IMR-90 (cell line): ENCODE measurements around the gene PRTFDC1. TPM values are rescaled to one million over a fixed set of nuclear protein-coding genes. Genes with fewer than 3 reads are reported as not detected.

ENCODE experiments used
- ATAC-seq: fragments of 200-7000 bp; cut with Tn5 transposase; 2 replicates; pipeline ENCODE4 v1.9.1; 2020; ENCODE audit warnings: low read depth, mild to moderate bottlenecking, moderate library complexity
- BruUV-seq: library from RNA; stranded (reverse); fragments of 400-500 nt; replicated peaks from 2 replicates; lab custom pipeline; 2021; lab: Mats Ljungman, UMichigan
- CTCF ChIA-PET: fragments of 300-600 bp; formaldehyde crosslinking; extraction: SDS; loops from one replicate; lab custom pipeline; 2021; ENCODE audit warnings: antibody characterized with exemption; lab: Yijun Ruan, JAX
- POLR2A ChIA-PET: fragments of 300-600 bp; sonication (Branson Sonifier 250); formaldehyde crosslinking; loops from one replicate; lab custom pipeline; 2022; ENCODE audit warnings: antibody characterized with exemption; ENCODE audit not compliant: unreplicated experiment; lab: Charles Lee
- DNase-seq: peaks from one replicate; pipeline ENCODE4 v3.0.0; 2013
- H2AFZ ChIP-seq: replicated peaks from 2 replicates; pipeline ENCODE3; 2013; ENCODE audit warnings: low read length, mild to moderate bottlenecking; ENCODE audit not compliant: poor library complexity
- H2AK5ac ChIP-seq: 2 replicates; pipeline ENCODE4 v1.6.1; 2013; ENCODE audit warnings: low read depth, low read length, inconsistent platforms
- H2AK9ac ChIP-seq: replicated peaks from 2 replicates; pipeline ENCODE3; 2013; ENCODE audit warnings: mild to moderate bottlenecking, low read depth, low read length, moderate library complexity; ENCODE audit not compliant: poor library complexity
- H2BK120ac ChIP-seq: 2 replicates; pipeline ENCODE4 v1.6.1; 2013; ENCODE audit warnings: low read depth, low read length, inconsistent platforms
- H2BK15ac ChIP-seq: 3 replicates; pipeline ENCODE4 v1.6.1; 2013; ENCODE audit warnings: low read depth, low read length, inconsistent platforms
- H2BK20ac ChIP-seq: 2 replicates; pipeline ENCODE4 v1.6.1; 2013; ENCODE audit warnings: low read depth, mild to moderate bottlenecking, inconsistent platforms, low read length, moderate library complexity
- H2BK5ac ChIP-seq: 2 replicates; pipeline ENCODE4 v1.6.1; 2013; ENCODE audit warnings: mild to moderate bottlenecking, low read depth, low read length, inconsistent platforms; ENCODE audit not compliant: poor library complexity, severe bottlenecking
- H3K14ac ChIP-seq: replicated peaks from 2 replicates; pipeline ENCODE4 v1.6.1; 2013; ENCODE audit warnings: low read depth, low read length, inconsistent platforms
- H3K18ac ChIP-seq: 2 replicates; pipeline ENCODE4 v1.6.1; 2013; ENCODE audit warnings: low read depth, low read length, control low read depth
- H3K23ac ChIP-seq: 2 replicates; pipeline ENCODE4 v1.6.1; 2013; ENCODE audit warnings: low read depth, low read length, inconsistent platforms
- H3K27ac ChIP-seq: 2 replicates; pipeline ENCODE4 v1.5.1; 2013; ENCODE audit warnings: mild to moderate bottlenecking, control low read depth, low read length; ENCODE audit not compliant: insufficient read depth
- H3K27me3 ChIP-seq: 2 replicates; pipeline ENCODE4 v1.6.1; 2013; ENCODE audit warnings: low read length; ENCODE audit not compliant: control insufficient read depth, insufficient read depth
- H3K36me3 ChIP-seq: 2 replicates; pipeline ENCODE4 v1.6.1; 2013; ENCODE audit warnings: low read length, mixed read lengths; ENCODE audit not compliant: control insufficient read depth, insufficient read depth
- H3K4ac ChIP-seq: 2 replicates; pipeline ENCODE4 v1.6.1; 2013; ENCODE audit warnings: low read depth, low read length, inconsistent platforms
- H3K4me1 ChIP-seq: 2 replicates; pipeline ENCODE4 v1.6.1; 2013; ENCODE audit warnings: low read length, mixed read lengths; ENCODE audit not compliant: control insufficient read depth, insufficient read depth
- H3K4me2 ChIP-seq: 2 replicates; pipeline ENCODE4 v1.6.1; 2013; ENCODE audit warnings: low read depth, mild to moderate bottlenecking, control low read depth, low read length, moderate library complexity
- H3K4me3 ChIP-seq: 2 replicates; pipeline ENCODE4 v1.5.1; 2013; ENCODE audit warnings: low read depth, mild to moderate bottlenecking, control low read depth, low read length, moderate library complexity; ENCODE audit not compliant: insufficient read depth
- H3K56ac ChIP-seq: 2 replicates; pipeline ENCODE4 v1.6.1; 2013; ENCODE audit warnings: low read length, inconsistent platforms; ENCODE audit not compliant: insufficient read depth; ENCODE audit errors: extremely low read depth
- H3K79me1 ChIP-seq, 2 experiments: 2 replicates each; pipeline ENCODE4 v1.6.1; 2013; ENCODE audit warnings: low read length in 2 of 2, inconsistent platforms in 1 of 2, low read depth in 1 of 2
- H3K9ac ChIP-seq: 2 replicates; pipeline ENCODE4 v1.6.1; 2013; ENCODE audit warnings: low read depth, low read length, control low read depth
- H3K9me1 ChIP-seq: 2 replicates; pipeline ENCODE4 v1.6.1; 2013; ENCODE audit warnings: low read length, inconsistent platforms; ENCODE audit not compliant: insufficient read depth
- H3K9me3 ChIP-seq: 2 replicates; pipeline ENCODE4 v1.6.1; 2013; ENCODE audit warnings: low read length; ENCODE audit not compliant: control insufficient read depth, insufficient read depth
- H4K20me1 ChIP-seq: 2 replicates; pipeline ENCODE4 v1.6.1; 2013; ENCODE audit warnings: low read length, inconsistent platforms; ENCODE audit not compliant: insufficient read depth
- H4K5ac ChIP-seq: 2 replicates; pipeline ENCODE4 v1.6.1; 2013; ENCODE audit warnings: mild to moderate bottlenecking, low read depth, low read length, control low read depth
- H4K8ac ChIP-seq, 2 experiments: 2 replicates each; pipeline ENCODE4 v1.6.1; 2013; ENCODE audit warnings: low read depth in 2 of 2, low read length in 2 of 2, control low read depth in 1 of 2, inconsistent platforms in 1 of 2
- H4K91ac ChIP-seq: 2 replicates; pipeline ENCODE4 v1.6.1; 2013; ENCODE audit warnings: low read depth, low read length, inconsistent platforms; ENCODE audit not compliant: insufficient read depth
- CEBPB ChIP-seq: IDR thresholded peaks from 2 replicates; pipeline ENCODE4 v1.6.1; 2012; ENCODE audit warnings: low read depth, low read length, improper control_type of control experiment
- MAFK ChIP-seq: IDR thresholded peaks from 2 replicates; pipeline ENCODE4 v1.6.1; 2012; ENCODE audit warnings: low read depth, low read length, improper control_type of control experiment
- MXI1 ChIP-seq: IDR thresholded peaks from 2 replicates; pipeline ENCODE4 v1.6.1; 2012; ENCODE audit warnings: low read depth, mild to moderate bottlenecking, low read length, moderate library complexity, borderline replicate concordance
- NFE2L2 ChIP-seq: fragments of 150-350 bp; IDR thresholded peaks from 2 replicates; pipeline ENCODE4 v1.6.1; 2016; ENCODE audit warnings: low read depth, mild to moderate bottlenecking, low read length
- RCOR1 ChIP-seq: IDR thresholded peaks from 2 replicates; pipeline ENCODE4 v1.6.1; 2012; ENCODE audit warnings: mild to moderate bottlenecking, low read length, improper control_type of control experiment; ENCODE audit not compliant: insufficient replicate concordance
- WGBS, 2 experiments: methylation state at CpG; one replicate each; pipeline versions ENCODE4 v1.1.5 to v1.1.7; 2013; ENCODE audit warnings: missing lambda C conversion rate in 2 of 2; ENCODE audit not compliant: insufficient read length in 1 of 2; ENCODE audit errors: extremely low coverage in 2 of 2; 5-methylcytosine and 5-hydroxymethylcytosine counted together
- dilution Hi-C: fragments of 300-500 bp; cut with HindIII; formaldehyde crosslinking; loops from one replicate; pipeline ENCODE4 v1.14.3; 2018; ENCODE audit warnings: low sequenced_read_pairs; ENCODE audit not compliant: unreplicated experiment
- in situ Hi-C: fragments of 300-500 bp; cut with MboI; formaldehyde crosslinking; loops from 3 replicates; pipeline ENCODE4 v1.14.3; 2019; ENCODE audit warnings: low sequenced_read_pairs, inconsistent platforms, mixed read lengths
- intact Hi-C: fragments of 100-400 bp; cut with micrococcal nuclease; formaldehyde crosslinking; loops from 2 replicates; pipeline ENCODE4 v1.10.0; 2022
- polyA plus RNA-seq, 3 experiments: library from polyadenylated mRNA; depleted of rRNA; stranded (reverse); fragments of >200 nt; gene quantifications; 2 replicates each; pipeline ENCODE4 v1.2.3, GENCODE V29; 2012; ENCODE audit warnings: low replicate concordance in 1 of 3
- total RNA-seq: library from RNA; depleted of rRNA; stranded (reverse); fragments of >200 nt; gene quantifications from 2 replicates; pipeline ENCODE4 v1.2.3, GENCODE V29; 2012

The PRTFDC1 gene
- total and polyA plus RNA-seq, 2 of the 4 experiments (the other 2 are of a cell fraction) = 12.3 to 17.9 TPM

DNA sequence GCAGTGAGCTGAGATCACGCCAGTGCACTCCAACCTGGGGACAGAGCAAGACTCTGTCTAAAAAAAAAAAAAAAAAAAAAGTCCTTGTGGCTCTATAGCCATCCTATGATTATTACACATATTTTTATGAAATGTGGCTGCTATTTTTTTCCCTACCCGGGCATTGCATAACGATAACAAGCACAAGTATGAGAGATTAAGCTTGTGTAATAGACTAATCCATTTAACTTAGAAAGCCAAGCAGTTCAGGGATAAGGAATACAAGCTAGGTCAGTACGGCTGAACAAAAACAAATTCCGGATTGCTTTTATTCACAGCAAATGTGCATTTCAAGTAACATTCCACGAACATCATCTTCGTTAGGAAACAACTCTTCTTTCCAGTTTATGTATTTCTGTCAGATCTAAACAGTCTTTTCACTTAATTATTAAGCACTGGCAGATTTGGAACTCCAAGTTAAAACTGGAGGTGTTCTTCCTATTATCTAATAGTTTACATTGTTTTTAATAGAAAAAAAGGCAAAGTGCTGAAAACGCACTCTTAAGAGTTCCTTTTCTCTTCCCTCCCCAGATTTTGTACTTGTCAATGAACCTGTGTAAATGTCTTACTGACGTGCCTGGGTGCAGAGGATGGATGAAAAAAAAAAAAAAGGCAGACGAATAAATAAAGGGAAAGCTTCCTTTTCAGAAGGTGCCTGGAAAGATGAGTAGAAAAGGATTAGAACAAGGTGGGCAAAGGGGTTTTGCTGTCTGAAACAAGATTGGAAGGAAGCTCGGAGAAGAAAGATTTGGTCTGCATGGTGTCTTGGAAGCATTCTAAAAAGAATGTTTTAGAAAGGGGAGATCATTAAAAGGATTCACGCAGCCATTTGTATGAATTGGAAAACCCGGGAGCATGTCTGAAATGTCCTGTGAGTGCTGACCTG lies 81.1 kb downstream of the PRTFDC1 start:
- Histone ChIP-seq H3K4me2 (no peak overlapping the region), H3K27ac (no peak overlapping the region), H3K9me3 (peaks cover 3% of the 10 kb centered on the region; the same call in 1 of the 2 replicates), H2BK5ac (no peak overlapping the region), H4K91ac (no peak overlapping the region), H2AFZ (no peak overlapping the region), H3K4me3 (no peak overlapping the region), H3K23ac (no peak overlapping the region), H3K4ac (no peak overlapping the region), H3K56ac (no peak overlapping the region), H2BK15ac (no peak overlapping the region), H3K4me1 (peaks cover 11% of the 10 kb centered on the region), H3K18ac (no peak overlapping the region; the same call in 1 of the 2 replicates), H4K5ac (no peak overlapping the region), H2AK9ac (no peak overlapping the region), H3K9ac (no peak overlapping the region), H3K27me3 (no peaks in the 10 kb centered on the region), H3K9me1 (peaks cover 7% of the 10 kb centered on the region), H4K8ac (no peak overlapping the region), H3K79me1 (no peaks in the 10 kb centered on the region), H2BK120ac (peak overlapping the region; percentile 0; the same call in 1 of the 2 replicates), H2AK5ac (no peak overlapping the region), H3K36me3 (no peaks in the 10 kb centered on the region), H4K20me1 (no peaks in the 10 kb centered on the region), H2BK20ac (no peak overlapping the region), H3K14ac (no peak overlapping the region)
- CTCF ChIA-PET = interaction anchor here (0.6 kb wide), 1 partner anchor 20 kb away, joined by 12 read pairs; no protein-coding TSS in a partner anchor
- BruUV-seq = no TSS peak
- dilution Hi-C loops = no loop called here
- intact Hi-C loops = no loop called here
- DNase-seq (no peak), ATAC-seq (peak; percentile 16; the same call in 1 of the 2 replicates)
- POLR2A ChIA-PET = no interaction called here
- no peak for TF ChIP-seq RCOR1
- TF ChIP-seq MXI1 = no peak
- TF ChIP-seq NFE2L2 = no peak
- no peak for TF ChIP-seq MAFK
- no peak for TF ChIP-seq CEBPB
- in situ Hi-C loops = no loop called here
- WGBS, 2 experiments = 71% methylated on average over 2 of the region's 13 CpGs; no CpG with 5 or more reads in 1 of the 2 experiments
